Hepatocyte (in vitro differentiated cells): ENCODE results near the gene MACROD2.

ENCODE experiments used
- CTCF ChIP-seq: fragments of 200-600 bp; sonication (generic); IDR thresholded peaks from 2 replicates; pipeline ENCODE4 v1.5.1; 2016; ENCODE audit warnings: antibody characterized with exemption, mild to moderate bottlenecking; ENCODE audit not compliant: poor library complexity
- EZH2phosphoT487 ChIP-seq: fragments of 200-600 bp; sonication (generic); IDR thresholded peaks from one replicate; pipeline ENCODE4 v1.6.1; 2018; ENCODE audit warnings: antibody characterized with exemption, mild to moderate bottlenecking, low read depth, moderate library complexity; ENCODE audit not compliant: unreplicated experiment, severe bottlenecking

- TF ChIP-seq CTCF (no peak), EZH2phosphoT487 (no peak)
Measured at GRCh38 chr20:15445056-15445840, 1449.9 kb downstream of the MACROD2 start.
